ENCODE results near the gene PTTG1IP.

GRCh38 chr21:44817914-44818639, 55.4 kb downstream of the PTTG1IP start, which contains the start of gene SUMO3:
- TF ChIP-seq, protein P1, sequence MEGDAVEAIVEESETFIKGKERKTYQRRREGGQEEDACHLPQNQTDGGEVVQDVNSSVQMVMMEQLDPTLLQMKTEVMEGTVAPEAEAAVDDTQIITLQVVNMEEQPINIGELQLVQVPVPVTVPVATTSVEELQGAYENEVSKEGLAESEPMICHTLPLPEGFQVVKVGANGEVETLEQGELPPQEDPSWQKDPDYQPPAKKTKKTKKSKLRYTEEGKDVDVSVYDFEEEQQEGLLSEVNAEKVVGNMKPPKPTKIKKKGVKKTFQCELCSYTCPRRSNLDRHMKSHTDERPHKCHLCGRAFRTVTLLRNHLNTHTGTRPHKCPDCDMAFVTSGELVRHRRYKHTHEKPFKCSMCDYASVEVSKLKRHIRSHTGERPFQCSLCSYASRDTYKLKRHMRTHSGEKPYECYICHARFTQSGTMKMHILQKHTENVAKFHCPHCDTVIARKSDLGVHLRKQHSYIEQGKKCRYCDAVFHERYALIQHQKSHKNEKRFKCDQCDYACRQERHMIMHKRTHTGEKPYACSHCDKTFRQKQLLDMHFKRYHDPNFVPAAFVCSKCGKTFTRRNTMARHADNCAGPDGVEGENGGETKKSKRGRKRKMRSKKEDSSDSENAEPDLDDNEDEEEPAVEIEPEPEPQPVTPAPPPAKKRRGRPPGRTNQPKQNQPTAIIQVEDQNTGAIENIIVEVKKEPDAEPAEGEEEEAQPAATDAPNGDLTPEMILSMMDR (IDR thresholded peaks at IDR 0.05; ENCODE audit: low read depth, low read length): no peak
- TF ChIP-seq POLR2A (IDR thresholded peaks at IDR 0.05; ENCODE audit: extremely low read depth, insufficient read length): peak; percentile 67
